C4-2B (cell line): ENCODE data around the gene MAD2L1.

Experiments
- H3K27ac ChIP-seq: fragments of 450-650 bp; 2 replicates; pipeline ENCODE4 v1.5.1; 2017
- CTCF ChIP-seq: fragments of 450-650 bp; conservative IDR thresholded peaks from 2 replicates; pipeline ENCODE4 v1.5.1; 2017; ENCODE audit warnings: mild to moderate bottlenecking
- ZFX ChIP-seq: fragments of 450-650 bp; IDR thresholded peaks from 2 replicates; pipeline ENCODE4 v1.6.1; 2017

MAD2L1 gene

GRCh38 chr4:120017939-120018692, 48.5 kb downstream of the MAD2L1 start:
- no peak for TF ChIP-seq ZFX
- no peak for TF ChIP-seq CTCF

DNA sequence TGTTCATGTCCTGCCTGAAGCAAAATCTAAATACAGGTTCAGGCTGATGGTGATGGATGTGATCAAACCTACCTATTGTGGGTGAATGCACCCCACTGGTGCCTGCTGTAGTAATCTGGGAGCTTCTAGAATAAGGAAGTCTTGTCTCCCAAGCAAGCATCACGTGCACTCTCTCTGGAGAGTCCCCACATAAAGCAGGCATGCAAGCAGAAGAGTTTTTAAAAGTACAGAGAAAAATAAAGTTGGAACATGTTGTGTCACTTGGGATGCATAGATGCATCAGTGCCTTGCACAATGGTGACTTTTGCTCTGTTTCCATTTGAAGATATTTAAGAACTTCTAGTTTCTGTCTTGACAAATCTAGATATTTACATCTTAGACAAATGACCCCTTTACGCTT, 54.9 kb downstream of the MAD2L1 start:
- TF ChIP-seq CTCF (no peak), ZFX (no peak)
- H3K27ac ChIP-seq: no peak overlapping the region

More at GRCh38 chr4:120017939-120018692, 48.5 kb downstream of the MAD2L1 start:
- no peak overlapping the region for H3K27ac ChIP-seq

DNA sequence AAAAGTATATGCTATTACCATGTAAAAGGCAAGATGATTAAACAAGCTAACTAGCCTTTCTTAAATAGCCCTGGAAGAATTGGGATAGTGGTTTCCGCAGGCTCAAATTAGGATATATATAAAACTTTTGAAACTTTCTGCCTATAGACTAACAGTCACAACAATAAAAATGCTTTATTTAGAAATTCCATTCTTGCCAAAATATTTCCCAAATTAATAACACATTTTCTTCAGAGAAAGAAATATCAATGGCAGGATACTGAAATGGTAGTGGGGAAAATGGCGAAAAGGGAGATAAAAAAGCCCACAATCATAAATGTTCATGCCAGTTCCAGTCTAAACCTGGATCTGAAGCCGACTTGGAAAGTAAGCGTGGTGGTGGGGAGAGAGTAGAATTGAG, 56.0 kb downstream of the MAD2L1 start:
- no peak overlapping the region for H3K27ac ChIP-seq
- TF ChIP-seq ZFX (no peak), CTCF (no peak)

- no peak for TF ChIP-seq CTCF
- no peak overlapping the region for H3K27ac ChIP-seq
Measured at GRCh38 chr4:120009731-120010130, 56.9 kb downstream of the MAD2L1 start.

GRCh38 chr4:120008957-120009356, 57.7 kb downstream of the MAD2L1 start:
- no peak for TF ChIP-seq CTCF
- TF ChIP-seq ZFX: no peak

DNA sequence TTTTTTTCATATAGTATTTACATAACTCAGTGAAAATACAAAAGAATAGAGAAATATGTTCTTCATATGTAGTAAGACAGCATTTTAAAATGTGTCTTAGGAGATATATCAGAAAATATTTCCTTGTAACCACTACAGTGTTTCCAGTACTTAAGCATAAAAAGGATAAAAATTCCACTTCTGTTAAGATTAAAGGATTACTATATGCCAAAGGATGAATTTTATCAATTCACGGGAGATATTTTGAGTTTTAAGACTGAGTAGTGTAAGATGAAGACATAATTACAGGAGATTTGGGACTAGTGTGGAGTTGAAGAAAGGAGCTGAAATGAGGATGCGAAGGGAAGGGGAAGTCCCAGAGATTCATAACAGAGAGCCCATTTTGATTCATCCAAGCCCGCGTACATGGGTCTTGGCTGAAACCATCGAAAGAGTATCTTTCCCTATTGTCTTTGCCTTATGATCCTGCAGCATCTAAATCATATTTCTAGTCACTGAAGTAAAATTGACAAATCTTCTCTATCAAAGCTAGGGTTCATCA, 58.7 kb downstream of the MAD2L1 start:
- TF ChIP-seq CTCF (no peak), ZFX (no peak)
- H3K27ac ChIP-seq: no peak overlapping the region

More at GRCh38 chr4:120008957-120009356, 57.7 kb downstream of the MAD2L1 start:
- H3K27ac ChIP-seq: no peak overlapping the region

GRCh38 chr4:120007191-120007871, 59.3 kb downstream of the MAD2L1 start:
- no peak overlapping the region for H3K27ac ChIP-seq
- TF ChIP-seq CTCF: no peak
- TF ChIP-seq ZFX: no peak
